ENCODE data around the gene EDAR.

DNA sequence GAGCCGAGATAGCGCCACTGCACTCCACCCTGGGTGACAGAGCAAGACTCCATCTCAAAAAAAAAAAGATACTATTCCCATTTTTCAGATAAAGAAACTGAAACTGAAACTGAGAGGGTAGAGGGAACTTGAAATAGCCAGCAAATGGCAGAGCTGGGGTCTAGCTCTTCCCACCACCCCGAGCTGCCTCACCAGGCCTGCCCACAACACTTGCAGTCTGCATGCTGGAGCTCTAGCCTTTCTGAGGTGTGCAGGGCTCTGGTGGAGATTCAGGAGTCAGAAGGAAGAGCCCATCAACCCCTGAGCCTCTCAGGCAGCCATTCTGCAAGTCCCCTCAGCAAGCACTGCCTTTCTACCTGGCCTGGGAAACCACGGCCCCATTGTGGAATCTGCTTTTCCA is 14.3 kb downstream of the EDAR start:
- no peak for TF ChIP-seq CTCF (IDR thresholded peaks at IDR 0.05)
- TF ChIP-seq ZFX (IDR thresholded peaks at IDR 0.05; ENCODE audit: borderline replicate concordance) = no peak

Measured in 22Rv1 (cell line).